Caco-2 (cell line): Measurements from ENCODE around the gene GAK. TPM values are rescaled to one million over a fixed set of nuclear protein-coding genes. Genes with fewer than 3 reads are reported as not detected.

Experiments used
- BruUV-seq: library from RNA; stranded (reverse); fragments of 400-500 nt; replicated peaks from 2 replicates; lab custom pipeline; 2021; lab: Mats Ljungman, UMichigan
- CTCF ChIA-PET: fragments of 300-600 bp; sonication (Branson Sonifier 250); formaldehyde crosslinking; loops from one replicate; lab custom pipeline; 2022; ENCODE audit warnings: antibody characterized with exemption; lab: Charles Lee
- POLR2A ChIA-PET: fragments of 300-600 bp; sonication (Branson Sonifier 250); formaldehyde crosslinking; loops from one replicate; lab custom pipeline; 2022; ENCODE audit warnings: antibody characterized with exemption; lab: Charles Lee
- DNase-seq, 2 experiments: peaks; one replicate each; pipeline versions ENCODE4 v3.0.0 to v3.0.0-alpha.2; 2020 to 2022
- H3K27me3 ChIP-seq: replicated peaks from 2 replicates; pipeline ENCODE4 v1.6.0; 2011; ENCODE audit warnings: low read length; ENCODE audit not compliant: control insufficient read depth, insufficient read depth
- H3K36me3 ChIP-seq: 2 replicates; pipeline ENCODE4 v1.5.1; 2011; ENCODE audit warnings: low read length; ENCODE audit not compliant: control insufficient read depth, insufficient read depth
- H3K4me1 ChIP-seq: fragments of 250-450 bp; sonication (Bioruptor Pico); 2 replicates; pipeline ENCODE4 v1.5.1; 2020; ENCODE audit warnings: mild to moderate bottlenecking
- H3K4me3 ChIP-seq: 2 replicates; pipeline ENCODE4 v1.5.1; 2011; ENCODE audit warnings: low read depth, mild to moderate bottlenecking, control low read depth, low read length
- H3K9me3 ChIP-seq: fragments of 250-450 bp; sonication (Bioruptor Pico); 2 replicates; pipeline ENCODE4 v1.5.1; 2020; ENCODE audit warnings: mild to moderate bottlenecking, moderate library complexity
- H3K27ac Mint-ChIP-seq: one replicate; pipeline ENCODE4 v1.8.0; 2022; ENCODE audit warnings: mixed read lengths; ENCODE audit not compliant: unreplicated experiment
- H3K27me3 Mint-ChIP-seq: one replicate; pipeline ENCODE4 v1.8.0; 2022; ENCODE audit warnings: mixed read lengths; ENCODE audit not compliant: insufficient read depth, unreplicated experiment
- H3K36me3 Mint-ChIP-seq: one replicate; pipeline ENCODE4 v1.8.0; 2022; ENCODE audit warnings: mild to moderate bottlenecking, mixed read lengths; ENCODE audit not compliant: insufficient read depth, unreplicated experiment
- H3K4me1 Mint-ChIP-seq: one replicate; pipeline ENCODE4 v1.8.0; 2022; ENCODE audit warnings: low read depth, mixed read lengths; ENCODE audit not compliant: unreplicated experiment
- H3K4me3 Mint-ChIP-seq: one replicate; pipeline ENCODE4 v1.8.0; 2022; ENCODE audit warnings: mild to moderate bottlenecking, moderate library complexity, mixed read lengths; ENCODE audit not compliant: unreplicated experiment
- H3K9me3 Mint-ChIP-seq: one replicate; pipeline ENCODE4 v1.8.0; 2022; ENCODE audit warnings: mixed read lengths; ENCODE audit not compliant: unreplicated experiment
- CTCF ChIP-seq, 2 experiments: fragments of 200-600 bp in 1 of 2; IDR thresholded peaks; 1 replicate in 1 of 2; 2 replicates in 1 of 2; pipeline versions ENCODE4 v1.5.1 to v1.8.0; 2011 to 2022; ENCODE audit warnings: antibody characterized with exemption in 1 of 2, control low read depth in 1 of 2, inconsistent platforms in 1 of 2, low read depth in 1 of 2, low read length in 1 of 2, mild to moderate bottlenecking in 1 of 2, moderate library complexity in 1 of 2; ENCODE audit not compliant: insufficient read depth in 1 of 2, severe bottlenecking in 1 of 2, unreplicated experiment in 1 of 2
- intact Hi-C: fragments of 100-400 bp; cut with micrococcal nuclease; formaldehyde crosslinking; loops from one replicate; pipeline ENCODE4 v1.10.0; 2022; ENCODE audit not compliant: unreplicated experiment
- total RNA-seq: library from RNA; stranded (reverse); gene quantifications from 2 replicates; pipeline ENCODE4 v1.2.3, GENCODE V29; 2022

GAK gene
- total RNA-seq, 1 experiment from 2014 or later = 126 TPM

- Mint-ChIP-seq H3K36me3 (no peaks in the 10 kb centered on the region), H3K27ac (no peak overlapping the region), H3K4me1 (no peaks in the 10 kb centered on the region), H3K27me3 (no peaks in the 10 kb centered on the region), H3K9me3 (no peaks in the 10 kb centered on the region), H3K4me3 (no peak overlapping the region)
- ChIA-PET POLR2A (no interaction called here), CTCF (no interaction called here)
- no TSS peak for BruUV-seq
- no peak for TF ChIP-seq CTCF (IDR thresholded peaks at IDR 0.05; ENCODE audit: insufficient read depth in 1 of 2, low read depth in 1 of 2, low read length in 1 of 2, severe bottlenecking in 1 of 2, unreplicated experiment in 1 of 2)
- intact Hi-C loops = no loop called here
- Histone ChIP-seq H3K36me3 (no peaks in the 10 kb centered on the region), H3K9me3 (no peaks in the 10 kb centered on the region), H3K27me3 (no peaks in the 10 kb centered on the region), H3K4me3 (no peak overlapping the region), H3K4me1 (no peaks in the 10 kb centered on the region)
- no peak for DNase-seq
Observed at GRCh38 chr4:814312-814850, 117.7 kb downstream of the GAK start.

GRCh38 chr4:813900-814299, 118.2 kb downstream of the GAK start:
- H3K27ac Mint-ChIP-seq = no peak overlapping the region
- peak; percentile 35 to 50 for TF ChIP-seq CTCF (IDR thresholded peaks at IDR 0.05; ENCODE audit: insufficient read depth in 1 of 2, low read depth in 1 of 2, low read length in 1 of 2, severe bottlenecking in 1 of 2, unreplicated experiment in 1 of 2)
- no peaks in the 10 kb centered on the region for H3K9me3 Mint-ChIP-seq
- Histone ChIP-seq H3K4me1 (no peaks in the 10 kb centered on the region), H3K4me3 (no peak overlapping the region), H3K27me3 (no peaks in the 10 kb centered on the region), H3K9me3 (no peaks in the 10 kb centered on the region), H3K36me3 (no peaks in the 10 kb centered on the region)
- H3K4me3 Mint-ChIP-seq = no peak overlapping the region
- H3K36me3 Mint-ChIP-seq = no peaks in the 10 kb centered on the region
- no TSS peak for BruUV-seq
- H3K27me3 Mint-ChIP-seq = no peaks in the 10 kb centered on the region
- no peaks in the 10 kb centered on the region for H3K4me1 Mint-ChIP-seq
- intact Hi-C loops = no loop called here
- DNase-seq = peak; percentile 29 to 47
- CTCF ChIA-PET = no interaction called here
- POLR2A ChIA-PET = no interaction called here

GRCh38 chr4:808860-809570, 123.1 kb downstream of the GAK start:
- Histone ChIP-seq H3K27me3 (no peaks in the 10 kb centered on the region), H3K4me1 (no peaks in the 10 kb centered on the region), H3K36me3 (no peaks in the 10 kb centered on the region), H3K9me3 (no peaks in the 10 kb centered on the region), H3K4me3 (no peak overlapping the region)
- no peaks in the 10 kb centered on the region for H3K27me3 Mint-ChIP-seq
- BruUV-seq = no TSS peak
- TF ChIP-seq CTCF (IDR thresholded peaks at IDR 0.05; ENCODE audit: insufficient read depth in 1 of 2, low read depth in 1 of 2, low read length in 1 of 2, severe bottlenecking in 1 of 2, unreplicated experiment in 1 of 2) = no peak
- H3K4me1 Mint-ChIP-seq = no peaks in the 10 kb centered on the region
- intact Hi-C loops = no loop called here
- H3K9me3 Mint-ChIP-seq = no peaks in the 10 kb centered on the region
- H3K36me3 Mint-ChIP-seq = peaks cover 7% of the 10 kb centered on the region
- POLR2A ChIA-PET = no interaction called here
- CTCF ChIA-PET = no interaction called here
- DNase-seq = peak in 1 of 2 experiments; percentile 5
- no peak overlapping the region for H3K4me3 Mint-ChIP-seq
- H3K27ac Mint-ChIP-seq = no peak overlapping the region
